Mesenchymal stem cell (in vitro differentiated cells and primary cell): ENCODE data around the gene SLC9A8.

Experiments used
- DNase-seq: peaks from one replicate; pipeline ENCODE4 v3.0.0-alpha.2; 2013
- H2AFZ ChIP-seq: one replicate; pipeline ENCODE4 v1.6.1; 2013; ENCODE audit warnings: low read depth, mild to moderate bottlenecking, control low read depth, inconsistent platforms, low read length, moderate library complexity
- H2AK5ac ChIP-seq: 2 replicates; pipeline ENCODE4 v1.6.1; 2013; ENCODE audit warnings: low read length, moderate library complexity, mild to moderate bottlenecking, inconsistent platforms; ENCODE audit not compliant: severe bottlenecking
- H2BK120ac ChIP-seq: one replicate; pipeline ENCODE4 v1.6.1; 2013; ENCODE audit warnings: low read depth, mild to moderate bottlenecking, inconsistent platforms, low read length, moderate library complexity
- H2BK12ac ChIP-seq, 2 experiments: one replicate each; pipeline ENCODE4 v1.6.1; 2013; ENCODE audit warnings: inconsistent platforms in 2 of 2, low read length in 2 of 2, mild to moderate bottlenecking in 2 of 2, moderate library complexity in 2 of 2, control low read depth in 1 of 2
- H2BK15ac ChIP-seq: one replicate; pipeline ENCODE4 v1.6.1; 2013; ENCODE audit warnings: mild to moderate bottlenecking, low read depth, inconsistent platforms; ENCODE audit not compliant: poor library complexity, severe bottlenecking
- H2BK5ac ChIP-seq: 2 replicates; pipeline ENCODE4 v1.6.1; 2013; ENCODE audit warnings: low read depth, mild to moderate bottlenecking, low read length, control low read depth, inconsistent platforms; ENCODE audit not compliant: poor library complexity, severe bottlenecking
- H3K14ac ChIP-seq, 2 experiments: one replicate each; pipeline ENCODE4 v1.6.1; 2013; ENCODE audit warnings: inconsistent platforms in 2 of 2, low read length in 2 of 2, control low read depth in 1 of 2, mild to moderate bottlenecking in 1 of 2, moderate library complexity in 1 of 2
- H3K18ac ChIP-seq, 2 experiments: one replicate each; pipeline ENCODE4 v1.6.1; 2013; ENCODE audit warnings: inconsistent platforms in 2 of 2, low read length in 2 of 2, control low read depth in 1 of 2, low read depth in 1 of 2, mild to moderate bottlenecking in 1 of 2
- H3K23ac ChIP-seq, 2 experiments: one replicate each; pipeline ENCODE4 v1.6.1; 2013; ENCODE audit warnings: inconsistent platforms in 2 of 2, low read length in 2 of 2, mild to moderate bottlenecking in 2 of 2, moderate library complexity in 2 of 2, control low read depth in 1 of 2
- H3K27ac ChIP-seq: 2 replicates; pipeline ENCODE4 v1.5.1; 2013; ENCODE audit warnings: mild to moderate bottlenecking, moderate library complexity, low read length, control low read depth, inconsistent platforms; ENCODE audit not compliant: poor library complexity, severe bottlenecking
- H3K27me3 ChIP-seq, 2 experiments: 2 replicates each; pipeline versions ENCODE4 v1.6.1 to v1.7.0; 2013; ENCODE audit warnings: low read length in 2 of 2, mild to moderate bottlenecking in 2 of 2, moderate library complexity in 2 of 2, control low read depth in 1 of 2, inconsistent platforms in 1 of 2; ENCODE audit not compliant: control insufficient read depth in 1 of 2, insufficient read depth in 1 of 2
- H3K36me3 ChIP-seq, 2 experiments: 2 replicates each; pipeline versions ENCODE4 v1.6.1 to v1.7.0; 2013; ENCODE audit warnings: low read length in 2 of 2, control low read depth in 1 of 2, inconsistent platforms in 1 of 2, low read depth in 1 of 2, mild to moderate bottlenecking in 1 of 2; ENCODE audit not compliant: insufficient read depth in 2 of 2, control insufficient read depth in 1 of 2
- H3K4ac ChIP-seq, 2 experiments: one replicate each; pipeline ENCODE4 v1.6.1; 2013; ENCODE audit warnings: inconsistent platforms in 2 of 2, low read length in 2 of 2, mild to moderate bottlenecking in 2 of 2, moderate library complexity in 2 of 2, control low read depth in 1 of 2, low read depth in 1 of 2
- H3K4me1 ChIP-seq: 2 replicates; pipeline ENCODE4 v1.6.1; 2013; ENCODE audit warnings: low read depth, low read length, control low read depth; ENCODE audit not compliant: control insufficient read depth, insufficient read depth
- H3K4me2 ChIP-seq: 2 replicates; pipeline ENCODE4 v1.6.1; 2013; ENCODE audit warnings: low read length, mild to moderate bottlenecking, inconsistent platforms; ENCODE audit not compliant: poor library complexity, severe bottlenecking
- H3K4me3 ChIP-seq, 2 experiments: 2 replicates each; pipeline versions ENCODE4 v1.5.1 to v1.7.0; 2013; ENCODE audit warnings: low read length in 2 of 2, mild to moderate bottlenecking in 2 of 2, control low read depth in 1 of 2, low read depth in 1 of 2; ENCODE audit not compliant: insufficient read depth in 1 of 2
- H3K79me1 ChIP-seq: replicated peaks from 2 replicates; pipeline ENCODE4 v1.6.1; 2013; ENCODE audit warnings: mild to moderate bottlenecking, control low read depth, low read length, inconsistent platforms; ENCODE audit not compliant: poor library complexity, severe bottlenecking
- H3K9ac ChIP-seq: 2 replicates; pipeline ENCODE4 v1.7.0; 2013; ENCODE audit warnings: mild to moderate bottlenecking, low read length, moderate library complexity
- H3K9me3 ChIP-seq: 2 replicates; pipeline ENCODE4 v1.7.0; 2013; ENCODE audit warnings: mild to moderate bottlenecking, low read length; ENCODE audit not compliant: control insufficient read depth
- H4K8ac ChIP-seq: one replicate; pipeline ENCODE4 v1.6.1; 2013; ENCODE audit warnings: inconsistent platforms, mild to moderate bottlenecking, low read length, moderate library complexity
- H4K91ac ChIP-seq: one replicate; pipeline ENCODE4 v1.6.1; 2013; ENCODE audit warnings: mild to moderate bottlenecking, low read length, inconsistent platforms
- WGBS: methylation state at CpG from one replicate; pipeline ENCODE4 v1.1.7; 2013; ENCODE audit warnings: mixed read lengths; 5-methylcytosine and 5-hydroxymethylcytosine counted together

The SLC9A8 gene

GRCh38 chr20:49845060-49845459 is 32.4 kb downstream of the SLC9A8 start:
- Histone ChIP-seq H3K4ac (no peak overlapping the region), H3K27ac (no peak overlapping the region), H2AK5ac (no peak overlapping the region), H3K4me3 (no peak overlapping the region), H3K18ac (no peak overlapping the region), H2BK12ac (no peak overlapping the region), H3K9ac (no peak overlapping the region), H3K4me2 (no peak overlapping the region), H3K23ac (no peak overlapping the region), H3K4me1 (no peaks in the 10 kb centered on the region), H3K27me3 (no peaks in the 10 kb centered on the region), H2AFZ (no peak overlapping the region), H3K79me1 (peaks cover 7% of the 10 kb centered on the region), H4K91ac (no peak overlapping the region), H4K8ac (no peak overlapping the region), H3K36me3 (peaks cover 16 to 38% of the 10 kb centered on the region in 2 experiments), H2BK15ac (no peak overlapping the region), H3K14ac (no peak overlapping the region), H2BK5ac (no peak overlapping the region), H3K9me3 (peaks cover 5% of the 10 kb centered on the region), H2BK120ac (no peak overlapping the region)
- DNase-seq, result no peak
- 63% methylated on average over 1 of the region's 1 CpG for WGBS

- Histone ChIP-seq H3K9me3 (peaks cover 5% of the 10 kb centered on the region), H3K18ac (no peak overlapping the region), H2BK12ac (no peak overlapping the region), H3K9ac (peak overlapping the region; percentile 7), H3K27ac (no peak overlapping the region), H3K23ac (no peak overlapping the region), H2AFZ (no peak overlapping the region), H2BK15ac (no peak overlapping the region), H3K4me2 (no peak overlapping the region), H2BK120ac (no peak overlapping the region), H4K8ac (no peak overlapping the region), H4K91ac (no peak overlapping the region), H3K79me1 (peaks cover 7% of the 10 kb centered on the region), H2BK5ac (no peak overlapping the region), H3K4me1 (peaks cover 3% of the 10 kb centered on the region), H3K14ac (no peak overlapping the region), H3K4ac (no peak overlapping the region), H3K27me3 (no peaks in the 10 kb centered on the region), H3K4me3 (no peak overlapping the region), H3K36me3 (peaks cover 16 to 49% of the 10 kb centered on the region in 2 experiments), H2AK5ac (no peak overlapping the region)
- peak; percentile 66 for DNase-seq
- WGBS, result 70% methylated on average over 3 of the region's 6 CpGs
Observed at GRCh38 chr20:49846206-49846807, 33.7 kb downstream of the SLC9A8 start.

GRCh38 chr20:49850463-49851230 is 38.0 kb downstream of the SLC9A8 start:
- Histone ChIP-seq H3K18ac (no peak overlapping the region), H3K9me3 (no peaks in the 10 kb centered on the region)

GRCh38 chr20:49851231-49851705 is 38.6 kb downstream of the SLC9A8 start:
- H4K8ac ChIP-seq, result no peak overlapping the region
- H2BK5ac ChIP-seq, result no peak overlapping the region
- peaks cover 7% of the 10 kb centered on the region for H3K79me1 ChIP-seq
- H3K4me2 ChIP-seq, result no peak overlapping the region
- peaks cover 24 to 63% of the 10 kb centered on the region in 2 experiments for H3K36me3 ChIP-seq
- H2AK5ac ChIP-seq, result peak overlapping the region; percentile 50
- H3K14ac ChIP-seq, result no peak overlapping the region
- H3K4ac ChIP-seq, result no peak overlapping the region
- no peaks in the 10 kb centered on the region for H3K27me3 ChIP-seq
- no peak overlapping the region for H2BK120ac ChIP-seq
- peak overlapping the region in 1 of 2 experiments; percentile 38 for H3K18ac ChIP-seq
- H3K27ac ChIP-seq, result no peak overlapping the region
- H3K4me3 ChIP-seq, result no peak overlapping the region
- peaks cover 13% of the 10 kb centered on the region for H3K4me1 ChIP-seq
- H4K91ac ChIP-seq, result peak overlapping the region; percentile 61
- no peaks in the 10 kb centered on the region for H3K9me3 ChIP-seq
- no peak overlapping the region for H3K23ac ChIP-seq
- H2BK12ac ChIP-seq, result no peak overlapping the region
- no peak overlapping the region for H2BK15ac ChIP-seq
- peak; percentile 63 for DNase-seq
- no peak overlapping the region for H2AFZ ChIP-seq
- 91% methylated on average over 3 of the region's 3 CpGs for WGBS
- H3K9ac ChIP-seq, result peak overlapping the region; percentile 14

More at GRCh38 chr20:49850463-49851230, 38.0 kb downstream of the SLC9A8 start:
- Histone ChIP-seq H3K9ac (peak overlapping the region; percentile 14), H3K14ac (no peak overlapping the region), H3K27ac (peak overlapping the region; percentile 25), H2AK5ac (no peak overlapping the region), H2BK5ac (no peak overlapping the region), H3K4me1 (peaks cover 13% of the 10 kb centered on the region), H2BK15ac (no peak overlapping the region), H3K79me1 (peaks cover 7% of the 10 kb centered on the region), H3K23ac (no peak overlapping the region), H3K4me3 (no peak overlapping the region), H2AFZ (no peak overlapping the region), H2BK120ac (no peak overlapping the region), H3K36me3 (peaks cover 21 to 57% of the 10 kb centered on the region in 2 experiments), H3K27me3 (no peaks in the 10 kb centered on the region), H3K4ac (no peak overlapping the region), H3K4me2 (no peak overlapping the region), H2BK12ac (no peak overlapping the region), H4K91ac (no peak overlapping the region), H4K8ac (no peak overlapping the region)
- peak; percentile 14 for DNase-seq
- 89% methylated on average over 7 of the region's 8 CpGs for WGBS
